HG03175 (cell line): Measurements from ENCODE around the gene KAT8.

Experiments used
- ATAC-seq: cut with Tn5 transposase; IDR thresholded peaks from one replicate; pipeline ENCODE4 v1.9.1; 2021; ENCODE audit warnings: mild to moderate bottlenecking, moderate library complexity; ENCODE audit not compliant: unreplicated experiment

Gene KAT8

DNA sequence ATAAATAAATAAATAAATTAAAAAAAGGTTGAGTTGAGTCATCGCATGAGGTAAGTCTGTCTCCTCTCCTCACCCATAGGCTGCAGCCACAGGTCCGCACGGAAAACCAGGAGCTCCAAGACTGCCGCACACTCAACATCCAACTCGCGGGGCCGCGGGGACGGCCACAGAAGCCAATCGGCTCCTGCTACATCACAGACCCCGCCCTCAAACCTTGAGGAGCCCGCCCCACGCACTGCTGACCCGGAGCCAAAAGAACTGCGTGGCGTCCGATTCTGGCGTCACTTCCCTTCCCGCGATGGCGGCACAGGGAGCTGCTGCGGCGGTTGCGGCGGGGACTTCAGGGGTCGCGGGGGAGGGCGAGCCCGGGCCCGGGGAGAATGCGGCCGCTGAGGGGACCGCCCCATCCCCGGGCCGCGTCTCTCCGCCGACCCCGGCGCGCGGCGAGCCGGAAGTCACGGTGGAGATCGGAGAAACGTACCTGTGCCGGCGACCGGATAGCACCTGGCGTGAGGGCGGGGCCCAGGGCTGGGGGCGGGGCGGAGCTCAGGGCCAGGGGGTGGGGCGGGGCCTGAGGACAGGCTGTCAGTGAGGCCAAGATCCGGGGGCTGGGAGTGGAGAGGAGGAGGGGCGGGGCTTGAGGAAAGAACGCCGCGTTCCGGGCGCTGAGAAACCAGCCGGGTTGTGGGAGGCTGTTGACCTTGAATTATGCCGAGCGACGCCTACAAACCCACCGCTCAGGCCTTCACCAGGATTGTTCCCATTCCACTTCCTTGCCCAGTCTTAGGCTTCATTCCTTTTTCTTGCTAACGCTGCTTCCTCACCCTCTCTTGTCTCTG lies at the start of gene KAT8:
Gene KAT8 (plus strand): TSS at position 281 of the 839 bp plus-strand sequence. CDS start 18 bp downstream, at position 299.
- peak; percentile 91 for ATAC-seq

DNA sequence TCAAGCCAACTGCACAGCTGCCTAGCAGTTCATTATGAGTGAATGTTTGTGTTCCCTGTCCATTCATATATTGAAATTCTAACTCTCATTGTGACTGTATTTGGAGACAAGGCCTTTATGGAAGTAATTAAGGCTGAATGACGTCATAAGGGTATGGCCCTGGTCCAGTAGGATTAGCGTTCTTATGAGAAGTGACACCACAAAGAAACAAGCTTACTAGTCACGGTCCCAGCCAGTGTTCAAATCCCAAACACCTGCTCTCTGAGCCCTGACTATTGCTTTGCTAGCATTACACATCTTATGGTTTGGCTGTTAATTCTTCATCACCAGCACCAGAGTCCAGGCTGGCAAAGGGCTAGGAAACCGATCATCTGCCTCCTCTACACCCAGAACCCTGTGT lies 45.6 kb upstream of the KAT8 start:
- no peak for ATAC-seq

GRCh38 chr16:31072540-31073141 lies 44.8 kb upstream of the KAT8 start:
- ATAC-seq: peak; percentile 3

DNA sequence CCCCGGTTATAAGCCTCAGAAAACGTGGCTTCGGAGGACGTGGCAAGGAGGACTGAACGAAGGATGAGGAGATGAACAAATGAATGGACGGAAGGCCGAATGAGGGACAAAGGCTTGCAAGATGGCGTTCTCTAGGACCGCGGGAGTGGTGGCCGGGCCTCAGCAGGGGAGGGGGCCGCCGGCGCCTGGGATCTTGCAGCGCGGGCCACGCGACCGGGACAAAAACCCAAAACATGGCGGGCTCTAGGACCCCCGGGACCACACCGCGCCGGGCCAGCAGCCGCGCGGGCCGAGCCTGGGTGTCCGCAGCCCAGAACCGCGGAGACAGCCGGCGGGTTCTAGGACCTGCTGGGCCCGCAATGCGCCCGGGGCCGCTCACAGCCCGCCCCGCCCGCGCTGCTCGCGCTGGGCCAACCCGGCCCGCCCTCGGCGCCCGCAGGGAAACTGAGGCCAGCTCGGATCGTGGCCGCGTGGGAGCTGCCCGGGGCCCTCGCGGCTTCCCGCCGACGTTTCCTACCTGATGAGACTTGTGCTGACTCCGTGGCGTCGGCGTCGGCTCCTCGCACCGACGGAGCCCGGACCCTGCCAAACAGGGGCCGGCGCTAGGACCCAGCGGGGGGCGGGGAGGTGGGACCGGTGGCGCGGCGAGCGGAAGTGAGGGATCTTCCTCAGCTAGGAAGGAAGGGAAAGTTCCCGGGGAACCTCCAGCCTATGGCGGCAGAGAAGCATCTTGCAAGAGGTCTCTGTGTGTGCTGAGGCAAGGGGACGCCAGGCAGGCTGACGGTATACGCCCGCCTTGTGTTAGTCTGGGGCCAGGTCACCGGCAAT lies 44.1 kb upstream of the KAT8 start:
- ATAC-seq: peak; percentile 56

- ATAC-seq: peak; percentile 70
Measured at GRCh38 chr16:31073970-31074813, 43.3 kb upstream of the KAT8 start, which contains the start of the genes ZNF646 and ZNF668. Gene ZNF646 (plus strand): TSS chr16:31074422. CDS start chr16:31076325, 1,903 bp downstream. Gene ZNF668 (minus strand): TSS chr16:31074240. CDS start chr16:31064459, 9,781 bp downstream.

DNA sequence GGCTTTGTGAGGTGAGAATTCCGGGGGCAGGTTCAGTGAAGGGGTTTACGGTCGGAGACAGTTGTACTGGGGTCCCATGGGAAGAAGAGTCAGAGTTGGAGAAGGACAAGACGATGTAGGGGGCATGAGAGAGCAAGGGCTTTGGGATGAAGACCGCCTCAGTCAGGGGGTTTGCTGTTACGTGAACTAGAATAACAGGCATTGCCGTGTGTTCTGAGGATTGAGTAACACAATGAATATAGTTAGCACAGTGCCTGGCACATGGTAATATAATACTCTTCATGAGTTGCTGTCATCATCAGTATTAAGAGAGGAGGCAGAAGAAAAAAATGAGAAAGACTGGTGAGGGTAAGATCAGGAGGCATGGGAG lies 42.7 kb upstream of the KAT8 start:
- no peak for ATAC-seq

- ATAC-seq: no peak
Measured at GRCh38 chr16:31076319-31076718, 41.1 kb upstream of the KAT8 start.

DNA sequence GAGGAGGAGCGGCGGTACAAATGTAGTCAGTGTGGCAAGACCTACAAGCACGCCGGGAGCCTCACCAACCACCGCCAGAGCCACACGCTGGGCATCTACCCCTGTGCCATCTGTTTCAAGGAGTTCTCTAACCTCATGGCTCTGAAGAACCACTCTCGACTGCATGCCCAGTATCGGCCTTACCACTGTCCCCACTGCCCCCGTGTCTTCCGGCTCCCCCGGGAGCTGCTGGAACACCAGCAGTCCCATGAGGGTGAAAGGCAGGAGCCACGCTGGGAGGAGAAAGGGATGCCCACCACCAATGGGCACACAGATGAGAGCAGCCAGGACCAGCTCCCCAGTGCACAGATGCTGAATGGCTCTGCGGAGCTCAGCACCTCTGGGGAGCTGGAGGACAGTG lies 40.4 kb upstream of the KAT8 start:
- ATAC-seq: no peak

- no peak for ATAC-seq
Measured at GRCh38 chr16:31077592-31078396, 39.7 kb upstream of the KAT8 start.

DNA sequence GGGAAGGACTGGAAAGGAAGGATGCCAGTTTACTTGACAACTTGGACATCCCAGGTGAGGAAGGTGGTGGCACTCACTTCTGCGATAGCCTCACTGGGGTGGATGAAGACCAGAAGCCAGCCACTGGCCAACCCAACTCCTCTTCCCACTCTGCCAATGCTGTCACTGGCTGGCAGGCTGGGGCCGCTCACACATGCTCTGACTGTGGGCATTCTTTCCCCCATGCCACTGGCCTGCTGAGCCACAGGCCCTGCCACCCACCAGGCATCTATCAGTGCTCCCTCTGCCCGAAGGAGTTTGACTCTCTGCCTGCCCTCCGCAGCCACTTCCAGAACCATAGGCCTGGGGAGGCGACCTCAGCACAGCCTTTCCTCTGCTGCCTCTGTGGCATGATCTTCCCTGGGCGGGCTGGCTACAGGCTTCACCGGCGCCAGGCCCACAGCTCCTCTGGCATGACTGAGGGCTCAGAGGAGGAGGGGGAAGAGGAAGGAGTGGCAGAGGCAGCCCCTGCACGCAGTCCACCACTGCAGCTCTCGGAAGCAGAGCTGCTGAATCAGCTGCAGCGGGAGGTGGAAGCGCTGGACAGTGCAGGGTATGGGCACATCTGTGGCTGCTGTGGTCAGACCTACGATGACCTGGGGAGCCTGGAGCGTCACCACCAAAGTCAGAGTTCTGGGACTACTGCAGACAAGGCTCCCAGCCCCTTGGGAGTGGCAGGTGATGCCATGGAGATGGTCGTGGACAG lies 38.7 kb upstream of the KAT8 start:
- ATAC-seq: no peak

DNA sequence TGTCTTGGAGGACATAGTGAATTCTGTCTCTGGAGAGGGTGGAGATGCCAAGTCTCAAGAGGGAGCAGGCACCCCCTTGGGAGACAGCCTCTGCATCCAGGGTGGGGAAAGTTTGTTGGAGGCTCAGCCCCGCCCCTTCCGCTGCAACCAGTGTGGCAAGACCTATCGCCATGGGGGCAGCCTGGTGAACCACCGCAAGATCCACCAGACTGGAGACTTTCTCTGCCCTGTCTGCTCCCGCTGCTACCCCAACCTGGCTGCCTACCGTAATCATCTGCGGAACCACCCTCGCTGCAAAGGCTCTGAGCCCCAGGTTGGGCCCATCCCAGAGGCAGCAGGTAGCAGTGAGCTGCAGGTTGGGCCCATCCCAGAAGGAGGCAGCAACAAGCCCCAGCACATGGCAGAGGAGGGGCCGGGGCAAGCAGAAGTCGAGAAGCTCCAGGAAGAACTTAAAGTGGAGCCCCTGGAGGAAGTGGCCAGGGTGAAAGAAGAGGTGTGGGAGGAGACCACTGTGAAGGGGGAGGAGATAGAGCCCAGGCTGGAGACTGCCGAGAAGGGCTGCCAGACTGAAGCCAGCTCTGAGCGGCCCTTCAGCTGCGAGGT lies 38.0 kb upstream of the KAT8 start:
- no peak for ATAC-seq

GRCh38 chr16:31080035-31080629 lies 37.3 kb upstream of the KAT8 start:
- ATAC-seq: no peak

GRCh38 chr16:31080756-31081419 lies 36.6 kb upstream of the KAT8 start:
- ATAC-seq: no peak

- no peak for ATAC-seq
Measured at GRCh38 chr16:31081428-31082351, 35.8 kb upstream of the KAT8 start.

GRCh38 chr16:31082368-31083045 lies 35.0 kb upstream of the KAT8 start:
- no peak for ATAC-seq

DNA sequence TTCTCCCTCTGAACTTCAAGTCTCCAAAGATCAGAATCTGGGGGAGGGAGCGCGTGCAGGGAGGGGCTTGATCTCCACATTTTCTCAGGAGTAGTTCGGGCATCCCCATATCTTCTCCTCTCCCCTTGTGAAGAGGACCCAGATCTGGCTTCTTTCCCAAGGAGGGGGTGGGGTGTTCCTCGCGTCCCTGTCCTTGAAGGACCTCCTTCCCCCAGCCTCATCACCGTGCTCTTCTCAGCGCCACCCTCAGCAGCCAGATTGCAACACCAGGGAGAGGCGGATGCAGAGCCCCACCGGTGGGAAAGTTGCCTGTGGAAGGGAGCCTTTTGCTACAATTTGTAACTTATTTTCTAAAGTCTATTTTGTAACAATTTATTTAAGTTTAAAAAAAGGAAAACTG lies 34.4 kb upstream of the KAT8 start:
- ATAC-seq: no peak
